Retinal pigment epithelial cell (primary cell): Measurements from ENCODE around the gene SEPTIN11.
A peak's percentile ranks its signal among the peaks of the same experiment; 100 is the strongest.

ENCODE experiments used
- DNase-seq: peaks from one replicate; pipeline ENCODE4 v3.0.0-alpha.2; 2010; ENCODE audit warnings: low read depth
- H3K4me3 ChIP-seq: 2 replicates; pipeline ENCODE4 v1.5.1; 2011; ENCODE audit warnings: mild to moderate bottlenecking, low read length, control low read depth, moderate library complexity
- TF ChIP-seq, protein P1 (sequence below): conservative IDR thresholded peaks from 2 replicates; pipeline ENCODE4 v1.5.1; 2011; ENCODE audit warnings: low read depth, low read length, control low read depth, inconsistent platforms

The SEPTIN11 gene

DNA sequence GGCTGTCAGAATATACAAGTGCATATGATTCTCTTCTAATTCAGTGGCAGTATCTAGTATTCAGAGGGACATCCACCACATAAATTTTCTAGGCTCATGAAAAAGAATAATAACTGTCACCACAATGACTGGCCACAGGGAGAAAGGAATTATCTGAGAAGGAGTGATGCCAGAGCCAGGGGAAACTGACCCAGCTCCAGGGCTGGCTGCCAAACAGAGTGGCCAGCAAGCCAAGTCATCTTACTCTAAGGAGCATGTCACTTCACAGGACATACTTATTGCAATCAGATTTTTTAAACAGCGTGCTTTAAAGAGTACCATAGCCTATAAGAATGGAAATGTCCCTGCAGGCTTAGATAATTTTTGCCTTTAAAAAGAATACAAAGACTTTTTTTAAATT is 5.8 kb upstream of the SEPTIN11 start:
- no peak overlapping the region for H3K4me3 ChIP-seq
- TF ChIP-seq, protein P1, sequence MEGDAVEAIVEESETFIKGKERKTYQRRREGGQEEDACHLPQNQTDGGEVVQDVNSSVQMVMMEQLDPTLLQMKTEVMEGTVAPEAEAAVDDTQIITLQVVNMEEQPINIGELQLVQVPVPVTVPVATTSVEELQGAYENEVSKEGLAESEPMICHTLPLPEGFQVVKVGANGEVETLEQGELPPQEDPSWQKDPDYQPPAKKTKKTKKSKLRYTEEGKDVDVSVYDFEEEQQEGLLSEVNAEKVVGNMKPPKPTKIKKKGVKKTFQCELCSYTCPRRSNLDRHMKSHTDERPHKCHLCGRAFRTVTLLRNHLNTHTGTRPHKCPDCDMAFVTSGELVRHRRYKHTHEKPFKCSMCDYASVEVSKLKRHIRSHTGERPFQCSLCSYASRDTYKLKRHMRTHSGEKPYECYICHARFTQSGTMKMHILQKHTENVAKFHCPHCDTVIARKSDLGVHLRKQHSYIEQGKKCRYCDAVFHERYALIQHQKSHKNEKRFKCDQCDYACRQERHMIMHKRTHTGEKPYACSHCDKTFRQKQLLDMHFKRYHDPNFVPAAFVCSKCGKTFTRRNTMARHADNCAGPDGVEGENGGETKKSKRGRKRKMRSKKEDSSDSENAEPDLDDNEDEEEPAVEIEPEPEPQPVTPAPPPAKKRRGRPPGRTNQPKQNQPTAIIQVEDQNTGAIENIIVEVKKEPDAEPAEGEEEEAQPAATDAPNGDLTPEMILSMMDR, result no peak
- DNase-seq, result no peak

DNA sequence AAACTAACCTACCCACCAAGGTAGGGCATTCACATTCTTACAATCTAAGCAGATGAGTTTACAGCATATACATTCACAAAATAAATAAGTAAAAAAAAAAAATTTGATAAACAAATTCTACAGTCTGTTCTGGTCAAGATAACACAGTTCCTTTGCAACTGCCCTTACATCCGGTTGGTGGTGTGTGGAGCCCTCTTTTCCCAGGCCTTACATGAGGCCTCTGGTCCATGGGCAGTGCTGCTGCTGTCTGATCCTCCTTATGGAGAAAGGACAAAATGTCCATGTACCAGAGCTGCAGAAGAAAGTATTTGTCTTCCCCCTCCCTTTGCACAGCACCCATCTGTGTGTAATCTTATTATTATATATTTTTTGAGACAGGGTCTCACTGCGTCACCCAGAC is 2.2 kb upstream of the SEPTIN11 start:
- DNase-seq, result no peak
- TF ChIP-seq, protein P1, result no peak
- H3K4me3 ChIP-seq, result no peak overlapping the region

DNA sequence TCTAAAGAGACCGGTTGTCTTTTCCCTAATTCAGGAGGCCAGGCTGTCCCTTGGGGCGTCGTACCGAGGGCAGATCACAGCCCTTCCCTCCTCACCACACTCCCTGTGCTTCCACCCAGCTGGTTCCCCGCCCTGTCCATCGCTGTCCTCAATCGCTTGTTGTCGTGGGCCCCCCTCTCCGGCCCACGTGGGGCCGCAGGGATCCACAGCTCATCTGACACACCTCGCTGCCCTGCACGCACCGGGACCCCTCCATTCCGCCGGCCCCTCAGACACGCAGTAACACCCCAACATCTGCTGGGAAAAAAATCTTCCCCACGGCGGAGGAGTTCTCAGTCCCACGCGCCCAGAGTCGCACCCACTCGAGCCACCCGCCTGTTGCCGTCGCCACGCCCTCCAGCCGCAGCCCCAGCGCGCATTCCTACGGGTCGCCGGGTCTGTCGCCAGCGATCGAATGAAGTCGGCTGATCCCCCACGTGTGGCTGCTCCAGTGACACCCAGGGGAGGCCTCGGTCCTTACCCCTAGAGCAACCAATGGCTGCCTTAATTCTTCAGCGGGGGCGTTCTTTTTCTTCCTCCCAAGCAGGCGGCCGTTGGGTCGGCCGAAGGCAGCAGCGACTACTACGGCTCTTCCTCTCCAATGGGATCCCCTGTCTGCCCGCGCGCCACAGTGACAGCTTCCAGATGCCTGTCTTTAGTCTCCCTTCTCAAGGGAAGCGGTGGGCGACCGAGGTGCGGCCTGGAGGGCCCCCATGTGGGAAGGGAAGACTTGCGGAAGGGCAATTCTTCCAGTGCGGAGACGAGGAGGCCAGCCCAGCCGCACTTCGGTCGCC is 893 bp upstream of the SEPTIN11 start:
- H3K4me3 ChIP-seq, result peak overlapping the region; percentile 84
- TF ChIP-seq, protein P1, result peak; percentile 11
- peak; percentile 46 for DNase-seq

DNA sequence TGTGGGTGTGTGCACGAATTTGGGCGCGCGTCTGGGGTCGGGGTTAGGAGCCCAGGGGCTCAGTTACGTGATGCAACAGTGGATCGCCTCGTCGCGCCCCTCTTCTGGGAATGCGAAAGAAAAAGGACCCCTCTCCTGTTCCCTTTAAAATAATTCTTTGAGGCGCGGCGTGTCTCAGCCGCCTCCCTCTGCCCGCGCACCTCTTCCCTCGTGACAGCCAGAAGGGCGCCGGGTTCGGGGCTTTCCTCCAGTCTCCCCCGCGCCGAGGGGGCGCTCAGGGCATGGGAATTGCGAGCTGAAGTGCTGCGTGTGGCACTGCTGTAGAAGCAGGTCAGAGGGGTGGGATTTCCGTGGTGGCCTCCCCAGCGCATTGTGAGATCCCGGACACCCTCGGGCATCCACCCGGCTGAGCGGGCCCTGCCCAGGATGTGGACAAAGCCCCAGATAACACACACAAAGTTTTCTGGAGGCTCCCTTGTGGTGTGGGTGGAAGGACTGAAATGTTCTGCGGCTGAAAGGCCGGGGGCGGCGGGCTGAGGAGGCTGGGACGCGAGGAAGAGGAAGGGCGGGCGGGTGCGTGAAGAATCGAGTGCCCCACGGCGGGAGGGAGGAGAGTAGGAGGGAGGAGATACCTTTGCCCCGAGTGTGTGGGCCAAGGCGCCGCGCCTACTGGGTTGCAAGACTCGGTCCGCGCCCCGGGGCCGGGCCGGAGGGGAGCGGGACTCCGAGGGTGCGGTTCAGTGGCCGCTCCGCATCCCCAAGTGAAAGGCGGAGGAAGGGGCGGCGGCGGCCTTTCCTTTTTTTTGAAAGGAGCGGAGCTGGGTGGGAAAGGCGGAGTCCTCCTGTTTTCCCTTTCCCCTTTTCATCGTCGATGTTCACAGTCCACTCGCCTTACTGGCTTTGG is 752 bp downstream of the SEPTIN11 start:
- TF ChIP-seq, protein P1, result peak; percentile 16
- no peak for DNase-seq
- peak overlapping the region; percentile 84 for H3K4me3 ChIP-seq

DNA sequence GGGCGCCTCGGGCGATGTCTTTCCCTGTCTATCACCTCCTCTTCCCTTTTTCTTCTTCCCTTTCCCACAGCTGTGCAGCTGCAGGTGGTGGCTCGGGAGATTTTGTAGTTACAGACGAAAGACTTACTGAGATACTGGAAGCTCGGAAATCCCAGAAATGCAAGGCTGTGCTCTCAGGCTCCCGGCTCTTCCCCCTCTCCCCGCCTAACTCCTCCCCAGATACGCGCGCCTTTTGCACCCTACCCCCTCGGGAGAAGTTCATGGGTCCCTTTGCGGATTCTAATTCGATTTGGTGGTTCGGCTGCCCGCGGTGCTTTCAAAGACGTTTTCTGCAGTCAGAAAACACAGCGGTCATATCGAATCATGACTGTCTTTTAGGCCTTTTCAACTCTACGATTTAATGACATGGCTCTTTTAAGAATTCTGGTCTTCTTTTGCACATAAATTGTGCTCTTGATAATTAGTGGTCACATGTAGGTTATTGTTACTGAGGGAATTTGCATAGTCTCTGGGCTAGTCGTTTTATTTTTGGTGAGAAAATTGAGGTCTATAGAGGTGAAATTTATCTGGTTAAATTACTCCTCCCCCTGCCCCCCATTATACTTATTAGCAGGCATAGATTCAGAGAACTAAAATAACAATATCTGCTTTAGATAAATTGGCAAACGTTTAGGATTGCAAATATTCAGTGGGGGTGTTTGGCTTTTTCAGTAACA is 1.6 kb downstream of the SEPTIN11 start:
- no peak for DNase-seq
- TF ChIP-seq, protein P1, result no peak
- H3K4me3 ChIP-seq, result peak overlapping the region; percentile 84

DNA sequence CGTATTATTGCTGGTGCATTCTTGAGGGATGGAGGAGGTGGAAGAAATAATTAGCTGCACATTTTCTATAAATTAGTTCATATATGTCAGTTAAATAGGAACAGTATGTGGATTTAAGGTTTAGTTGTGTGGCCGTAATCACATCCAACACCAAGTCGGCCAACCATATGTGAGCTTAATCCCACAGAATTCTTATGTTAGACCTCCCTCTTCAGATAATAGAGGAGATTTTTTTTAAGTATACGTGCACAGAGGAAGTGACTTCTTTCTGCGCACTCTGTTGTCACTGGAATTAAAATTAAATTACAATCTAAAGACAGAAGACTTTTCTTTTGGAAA is 2.1 kb downstream of the SEPTIN11 start:
- peak overlapping the region; percentile 84 for H3K4me3 ChIP-seq
- DNase-seq, result no peak
- TF ChIP-seq, protein P1, result no peak
